Measurements from ENCODE around the gene LGALS1.

Gene LGALS1

DNA sequence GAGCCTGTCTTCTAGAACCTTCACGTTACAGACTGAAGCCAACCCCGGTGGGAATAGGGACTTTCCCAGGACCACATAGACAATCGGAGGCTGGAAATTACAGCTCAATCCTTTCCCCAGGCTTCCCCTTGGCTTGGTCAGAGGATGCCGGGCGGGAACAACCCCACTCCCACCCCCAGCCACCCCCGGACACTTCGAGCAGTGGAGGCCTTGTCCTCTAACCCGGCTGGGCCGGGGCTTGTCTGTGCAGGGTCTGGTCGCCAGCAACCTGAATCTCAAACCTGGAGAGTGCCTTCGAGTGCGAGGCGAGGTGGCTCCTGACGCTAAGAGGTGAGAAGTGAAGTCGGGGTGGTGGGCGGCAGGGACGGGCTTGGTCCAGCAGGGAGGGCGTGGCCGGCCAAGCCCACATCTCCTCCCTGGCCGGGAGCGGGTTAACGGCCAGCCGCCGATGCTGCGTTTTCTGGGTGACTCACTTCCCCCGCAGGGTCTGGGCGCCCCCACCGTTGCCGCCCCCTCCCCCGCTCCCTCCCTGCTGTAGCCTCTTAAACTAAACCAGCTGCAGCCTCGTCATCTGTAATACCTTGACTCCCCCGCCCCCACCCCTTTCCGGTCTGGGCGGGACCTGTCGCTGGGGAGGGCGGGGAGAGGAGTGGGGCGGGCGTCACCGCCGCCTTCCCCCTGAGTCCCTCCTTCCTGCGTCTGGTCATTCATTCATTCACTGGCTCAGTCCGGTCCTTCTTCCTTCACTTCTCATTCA is 1.5 kb downstream of the LGALS1 start:
- peak overlapping the region; percentile 80 for H3K4me3 Mint-ChIP-seq
- H3K27ac Mint-ChIP-seq, result peak overlapping the region; percentile 100
- peak; percentile 95 for DNase-seq
- no peaks in the 10 kb centered on the region for H3K27me3 Mint-ChIP-seq
- peaks cover 23% of the 10 kb centered on the region for H3K36me3 Mint-ChIP-seq
- H3K9me3 Mint-ChIP-seq, result no peaks in the 10 kb centered on the region
- CTCF ChIA-PET, result interaction anchor here (0.5 to 21.2 kb wide), 3 partner anchors 18 to 65 kb away, joined by 3 to 506 read pairs (median 3); partner anchors contain the start of gene SH3BP1
- H3K4me1 Mint-ChIP-seq, result peaks cover 64% of the 10 kb centered on the region

DNA sequence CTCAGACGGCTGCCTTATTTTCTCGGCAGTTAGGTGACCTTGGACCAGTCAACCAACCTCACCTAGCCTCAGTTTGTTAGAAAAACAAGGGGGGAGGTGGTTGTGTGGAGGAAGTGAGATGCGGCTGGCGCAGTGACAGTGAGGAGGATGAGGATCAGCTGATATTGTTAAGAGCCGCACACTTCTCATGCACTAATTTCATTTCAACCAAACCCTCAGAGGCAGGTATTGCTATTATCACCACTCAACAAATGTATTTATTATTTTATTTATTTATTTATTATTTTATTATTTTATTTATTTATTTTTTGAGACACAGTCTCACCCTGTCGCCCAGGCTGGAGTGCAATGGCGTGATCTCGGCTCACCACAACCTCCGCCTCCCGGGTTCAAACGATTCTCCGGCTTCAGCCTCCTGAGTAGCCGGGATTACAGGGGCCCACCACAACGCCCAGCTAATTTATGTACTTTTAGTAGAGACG is 2.1 kb downstream of the LGALS1 start:
- H3K27ac Mint-ChIP-seq, result peak overlapping the region; percentile 100
- no peaks in the 10 kb centered on the region for H3K27me3 Mint-ChIP-seq
- no peak for DNase-seq
- CTCF ChIA-PET, result interaction anchor here (0.5 to 21.2 kb wide), 4 partner anchors 18 to 71 kb away, joined by 3 to 506 read pairs (median 3); partner anchors contain the start of gene SH3BP1
- peak overlapping the region; percentile 80 for H3K4me3 Mint-ChIP-seq
- H3K36me3 Mint-ChIP-seq, result peaks cover 21% of the 10 kb centered on the region
- no peaks in the 10 kb centered on the region for H3K9me3 Mint-ChIP-seq
- H3K4me1 Mint-ChIP-seq, result peaks cover 58% of the 10 kb centered on the region

DNA sequence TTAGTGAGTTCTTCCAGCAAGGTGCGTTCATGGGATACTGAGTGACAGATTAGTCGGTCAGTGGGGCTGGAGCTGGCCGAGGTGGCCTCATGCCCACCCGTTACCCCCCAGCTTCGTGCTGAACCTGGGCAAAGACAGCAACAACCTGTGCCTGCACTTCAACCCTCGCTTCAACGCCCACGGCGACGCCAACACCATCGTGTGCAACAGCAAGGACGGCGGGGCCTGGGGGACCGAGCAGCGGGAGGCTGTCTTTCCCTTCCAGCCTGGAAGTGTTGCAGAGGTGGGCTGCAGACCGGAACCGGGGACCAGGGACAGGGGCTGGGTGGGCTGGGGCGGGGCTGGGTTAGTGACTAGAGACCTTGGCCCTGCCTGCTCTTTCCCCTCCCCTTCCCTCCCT is 2.9 kb downstream of the LGALS1 start:
- peak overlapping the region; percentile 100 for H3K27ac Mint-ChIP-seq
- peaks cover 51% of the 10 kb centered on the region for H3K4me1 Mint-ChIP-seq
- no peak for DNase-seq
- H3K36me3 Mint-ChIP-seq, result peaks cover 21% of the 10 kb centered on the region
- no peaks in the 10 kb centered on the region for H3K27me3 Mint-ChIP-seq
- H3K4me3 Mint-ChIP-seq, result no peak overlapping the region
- CTCF ChIA-PET, result interaction anchor here (0.6 to 21.2 kb wide), 3 partner anchors 10 to 72 kb away, joined by 3 to 506 read pairs (median 3); partner anchors contain the start of gene SH3BP1
- no peaks in the 10 kb centered on the region for H3K9me3 Mint-ChIP-seq

DNA sequence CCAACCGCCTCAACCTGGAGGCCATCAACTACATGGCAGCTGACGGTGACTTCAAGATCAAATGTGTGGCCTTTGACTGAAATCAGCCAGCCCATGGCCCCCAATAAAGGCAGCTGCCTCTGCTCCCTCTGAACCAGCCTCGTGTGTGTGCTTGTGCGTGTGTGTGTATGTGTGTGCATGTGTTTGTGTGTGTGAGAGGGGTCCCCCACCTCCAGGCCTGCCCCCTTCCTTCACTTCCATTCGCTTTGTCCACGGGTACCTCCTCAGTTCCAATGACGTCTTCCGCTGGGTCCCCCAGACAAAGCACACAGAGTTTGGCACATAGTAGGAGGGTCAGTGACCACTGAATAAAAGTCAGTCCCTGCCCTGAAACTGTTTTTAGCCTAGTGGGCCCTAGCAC is 4.2 kb downstream of the LGALS1 start:
- peak overlapping the region; percentile 69 for H3K27ac Mint-ChIP-seq
- no peaks in the 10 kb centered on the region for H3K27me3 Mint-ChIP-seq
- no peaks in the 10 kb centered on the region for H3K9me3 Mint-ChIP-seq
- H3K4me3 Mint-ChIP-seq, result no peak overlapping the region
- peaks cover 21% of the 10 kb centered on the region for H3K36me3 Mint-ChIP-seq
- CTCF ChIA-PET, result interaction anchor here (1.1 to 21.2 kb wide), 4 partner anchors 16 to 71 kb away, joined by 3 to 506 read pairs (median 51); partner anchors contain the start of genes GGA1, PDXP and SH3BP1
- no peak for DNase-seq
- peaks cover 39% of the 10 kb centered on the region for H3K4me1 Mint-ChIP-seq

DNA sequence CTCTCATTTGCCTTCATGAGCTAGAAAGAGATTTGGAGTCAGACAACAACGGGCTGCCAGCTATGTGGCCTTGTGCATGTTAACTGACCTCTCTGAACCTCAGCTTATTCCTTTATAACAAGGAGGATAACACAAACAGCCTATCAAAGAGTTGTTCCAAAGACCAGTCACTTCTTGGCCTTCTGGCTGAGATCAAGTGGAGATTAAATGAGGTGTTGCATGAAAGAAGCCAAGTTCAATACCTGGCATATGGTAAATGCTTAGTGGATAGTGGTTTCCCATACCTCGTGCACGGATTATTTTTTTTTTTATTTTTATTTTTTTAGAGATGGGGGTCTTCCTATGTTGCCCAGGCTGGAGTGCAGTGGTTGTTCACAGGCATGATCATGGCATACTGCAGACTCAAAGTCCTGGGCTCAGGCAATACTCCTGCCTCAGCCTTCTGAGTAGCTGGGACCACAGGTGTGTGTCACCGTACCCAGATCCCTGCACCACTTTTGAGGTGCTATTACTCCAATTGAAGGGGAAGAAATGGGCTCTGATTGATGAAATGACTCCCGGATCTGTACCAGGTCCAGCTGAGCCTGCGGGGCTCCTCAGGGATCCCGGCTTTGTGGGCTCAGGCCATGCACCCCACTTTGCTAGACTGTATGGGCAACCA is 4.9 kb downstream of the LGALS1 start:
- CTCF ChIA-PET, result interaction anchor here (1.1 to 21.2 kb wide), 8 partner anchors 11 to 71 kb away, joined by 3 to 506 read pairs (median 6); partner anchors contain the start of genes GGA1, PDXP and SH3BP1
- H3K36me3 Mint-ChIP-seq, result peaks cover 20% of the 10 kb centered on the region
- peaks cover 34% of the 10 kb centered on the region for H3K4me1 Mint-ChIP-seq
- H3K27me3 Mint-ChIP-seq, result no peaks in the 10 kb centered on the region
- H3K9me3 Mint-ChIP-seq, result no peaks in the 10 kb centered on the region
- peak overlapping the region; percentile 69 for H3K27ac Mint-ChIP-seq
- DNase-seq, result no peak
- no peak overlapping the region for H3K4me3 Mint-ChIP-seq

DNA sequence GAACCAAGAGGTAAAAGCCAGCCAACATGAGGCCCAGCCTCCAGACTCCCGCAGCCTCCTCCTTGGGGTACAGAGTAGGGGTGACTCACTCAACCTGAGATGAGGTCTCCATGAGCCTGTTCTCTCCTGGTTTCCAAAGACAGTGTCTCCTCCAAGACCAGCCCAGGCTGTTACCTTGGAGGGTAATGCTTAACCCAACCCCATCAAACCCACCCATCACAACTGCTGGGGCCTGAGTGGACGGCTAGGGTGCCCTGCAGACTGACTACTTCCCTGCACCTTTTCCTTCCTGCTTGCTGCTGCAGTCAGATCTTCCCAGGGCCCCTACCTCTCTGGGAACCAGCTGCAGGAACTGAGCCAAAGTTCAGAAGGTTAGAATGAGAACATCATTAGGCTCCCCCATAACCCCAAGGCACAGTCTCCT is 5.6 kb downstream of the LGALS1 start:
- Mint-ChIP-seq H3K9me3 (no peaks in the 10 kb centered on the region), H3K4me3 (no peak overlapping the region), H3K36me3 (peaks cover 18% of the 10 kb centered on the region), H3K4me1 (peaks cover 32% of the 10 kb centered on the region), H3K27ac (peak overlapping the region; percentile 81), H3K27me3 (no peaks in the 10 kb centered on the region)
- no peak for DNase-seq
- CTCF ChIA-PET, result interaction anchor here (1.2 to 21.2 kb wide), 10 partner anchors 9 to 72 kb away, joined by 3 to 506 read pairs (median 6); partner anchors contain the start of genes GGA1, PDXP and SH3BP1

DNA sequence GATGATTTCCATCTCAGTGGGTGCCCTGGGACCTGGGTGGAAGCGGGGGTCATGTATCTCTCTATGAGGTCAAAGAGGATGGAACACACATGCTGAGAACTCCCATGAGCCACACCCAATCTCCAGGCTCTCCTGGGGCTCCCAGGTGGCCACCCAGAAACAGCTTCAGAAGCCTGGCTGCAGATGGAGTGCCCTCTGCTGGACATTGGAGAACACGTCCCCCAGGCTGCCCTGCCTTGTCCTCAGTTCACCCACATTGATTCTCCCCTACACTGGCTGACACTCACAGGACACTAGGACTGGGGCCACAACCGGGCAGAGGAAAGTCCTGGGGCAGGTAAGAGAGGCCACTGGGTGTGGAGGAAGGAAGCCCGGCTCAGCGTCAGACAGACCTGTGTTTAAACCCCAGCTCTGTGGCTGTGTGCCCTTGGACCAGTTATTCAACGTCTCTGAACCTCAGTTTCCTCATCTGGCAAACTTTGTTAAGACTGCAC is 6.2 kb downstream of the LGALS1 start:
- H3K9me3 Mint-ChIP-seq, result no peaks in the 10 kb centered on the region
- peaks cover 32% of the 10 kb centered on the region for H3K4me1 Mint-ChIP-seq
- H3K27ac Mint-ChIP-seq, result peak overlapping the region; percentile 81
- H3K4me3 Mint-ChIP-seq, result no peak overlapping the region
- DNase-seq, result peak; percentile 84
- peaks cover 19% of the 10 kb centered on the region for H3K36me3 Mint-ChIP-seq
- H3K27me3 Mint-ChIP-seq, result no peaks in the 10 kb centered on the region
- CTCF ChIA-PET, result interaction anchor here (0.6 to 21.2 kb wide), 11 partner anchors 10 to 182 kb away, joined by 3 to 506 read pairs (median 6); partner anchors contain the start of genes GGA1, PDXP and SH3BP1

DNA sequence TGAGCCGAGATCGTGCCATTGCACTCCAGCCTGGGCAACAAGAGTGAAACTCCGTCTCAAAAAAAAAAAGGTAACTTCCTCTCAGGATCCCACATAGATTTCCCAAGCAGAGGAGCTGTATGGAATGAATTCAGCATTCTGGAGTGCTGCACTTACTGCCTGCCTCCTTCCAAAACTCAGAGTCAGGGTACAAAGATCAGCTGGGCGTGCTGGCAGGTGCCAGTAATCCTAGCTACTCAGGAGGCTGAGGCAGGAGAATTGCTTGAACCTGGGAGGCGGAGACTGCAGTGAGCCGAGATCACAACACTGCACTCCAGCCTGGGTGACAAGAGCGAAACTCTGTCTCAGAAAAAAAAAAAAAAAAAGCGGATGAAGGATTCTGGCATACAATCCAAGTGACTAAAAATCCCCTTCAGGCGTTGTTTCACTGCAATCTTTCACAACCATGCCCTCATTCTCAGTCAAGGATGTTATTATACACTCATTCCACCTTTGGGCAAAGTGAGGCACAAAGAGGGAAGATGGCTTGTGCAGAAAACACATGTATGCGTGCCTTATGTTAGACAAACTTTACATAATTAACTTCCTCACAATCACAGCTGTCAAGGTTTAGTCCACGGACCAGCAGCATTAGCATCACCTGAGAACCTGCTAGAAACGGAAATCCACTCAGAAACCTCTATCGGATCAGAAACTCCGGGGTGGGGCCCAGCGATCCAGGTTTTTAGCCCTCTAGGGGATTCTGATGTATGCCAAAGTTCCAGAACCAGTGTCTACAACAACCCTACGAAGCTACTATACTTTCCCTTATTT is 9.6 kb downstream of the LGALS1 start:
- H3K27ac Mint-ChIP-seq, result no peak overlapping the region

DNA sequence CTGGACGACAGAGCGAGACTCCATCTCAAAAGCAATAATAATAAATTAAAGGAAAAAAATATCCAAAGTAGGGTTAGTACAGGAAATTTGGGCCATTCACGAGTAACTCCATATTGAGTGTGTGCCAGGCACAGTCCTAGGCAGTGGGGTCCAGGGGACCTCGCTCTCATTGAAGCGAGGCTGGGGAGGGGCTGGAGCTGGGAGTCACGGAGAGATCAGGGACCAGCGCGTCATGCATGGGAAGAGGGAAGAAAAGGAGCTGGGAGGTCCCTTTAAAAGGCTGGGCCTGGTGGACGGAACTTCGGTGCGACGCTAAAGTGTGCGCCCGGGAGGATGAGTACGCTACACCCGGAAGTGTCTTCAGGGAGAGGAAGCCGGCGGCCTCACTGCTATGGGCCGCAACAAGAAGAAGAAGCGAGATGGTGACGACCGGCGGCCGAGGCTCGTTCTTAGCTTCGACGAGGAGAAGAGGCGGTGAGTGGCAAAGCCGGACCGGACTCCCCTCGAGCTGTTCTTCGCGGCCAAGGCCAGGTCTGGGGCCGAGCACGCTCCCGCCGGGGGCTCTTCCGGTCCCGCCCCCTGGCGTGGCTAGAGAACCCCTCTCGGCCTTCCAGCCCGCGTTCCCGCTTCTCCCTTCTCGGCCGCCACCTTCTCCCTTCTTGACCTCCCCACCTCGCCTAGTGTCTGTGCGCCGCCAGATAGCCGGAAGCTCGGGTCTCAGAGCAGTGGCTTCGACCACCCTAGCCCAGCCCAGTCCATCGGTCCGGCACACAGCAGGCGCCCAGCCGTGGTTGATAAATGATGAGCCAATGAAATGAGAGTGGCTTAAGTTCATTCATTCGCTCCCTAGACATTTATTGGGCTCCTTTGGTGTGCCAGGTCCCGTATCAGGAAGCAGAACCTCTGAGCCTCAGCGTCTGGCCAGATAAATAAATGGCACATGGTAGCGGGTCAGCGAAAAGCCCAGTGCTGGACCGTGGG is 10.9 kb downstream of the LGALS1 start, which contains the start of gene NOL12:
NOL12 (plus strand) TSS at position 342 of the 981 bp plus-strand sequence; CDS start at position 392, 50 bp downstream.
- Mint-ChIP-seq H3K4me1 (peaks cover 32% of the 10 kb centered on the region), H3K27me3 (no peaks in the 10 kb centered on the region), H3K9me3 (no peaks in the 10 kb centered on the region), H3K4me3 (peak within 1 kb of the TSS; percentile 92), H3K36me3 (peaks cover 27% of the 10 kb centered on the region), H3K27ac (peak within 1 kb of the TSS; percentile 90)
- CTCF ChIA-PET, result interaction anchor here (0.7 to 21.2 kb wide), 3 partner anchors 9 to 94 kb away, joined by 3 to 506 read pairs (median 3); partner anchors contain the start of gene SH3BP1
- peak; percentile 83 for DNase-seq

More for the DNA sequence above, 9.6 kb downstream of the LGALS1 start:
- Mint-ChIP-seq H3K4me3 (no peak overlapping the region), H3K36me3 (peaks cover 23% of the 10 kb centered on the region), H3K4me1 (peaks cover 36% of the 10 kb centered on the region), H3K27me3 (no peaks in the 10 kb centered on the region), H3K9me3 (no peaks in the 10 kb centered on the region)
- DNase-seq, result no peak
- CTCF ChIA-PET, result interaction anchor here (0.6 to 21.2 kb wide), 3 partner anchors 52 to 1065 kb away, joined by 4 to 506 read pairs (median 48); partner anchors contain the start of genes GGA1 and SH3BP1

DNA sequence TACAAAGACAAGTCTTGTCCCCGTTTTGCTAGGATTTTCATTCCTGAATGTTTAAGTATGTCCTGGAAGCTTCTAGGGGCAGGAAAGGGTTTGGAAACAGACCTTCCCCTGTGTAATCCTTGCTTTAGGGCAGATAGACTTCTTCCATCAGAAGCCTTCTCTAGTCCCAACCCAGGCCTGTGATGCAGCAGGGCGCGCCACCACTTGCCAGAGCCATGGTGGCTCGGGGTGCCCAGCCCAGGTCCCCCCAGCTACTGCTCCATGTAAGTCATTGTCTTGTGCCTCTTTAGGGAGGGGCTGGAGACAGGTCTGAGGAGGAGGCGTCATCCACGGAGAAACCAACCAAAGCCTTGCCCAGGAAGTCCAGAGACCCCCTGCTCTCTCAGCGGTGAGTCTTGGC is 15.0 kb downstream of the LGALS1 start:
- Mint-ChIP-seq H3K27ac (no peak overlapping the region), H3K9me3 (no peaks in the 10 kb centered on the region), H3K27me3 (no peaks in the 10 kb centered on the region), H3K4me1 (peaks cover 26% of the 10 kb centered on the region), H3K36me3 (peaks cover 38% of the 10 kb centered on the region), H3K4me3 (no peak overlapping the region)
- CTCF ChIA-PET, result no interaction called here
- no peak for DNase-seq

DNA sequence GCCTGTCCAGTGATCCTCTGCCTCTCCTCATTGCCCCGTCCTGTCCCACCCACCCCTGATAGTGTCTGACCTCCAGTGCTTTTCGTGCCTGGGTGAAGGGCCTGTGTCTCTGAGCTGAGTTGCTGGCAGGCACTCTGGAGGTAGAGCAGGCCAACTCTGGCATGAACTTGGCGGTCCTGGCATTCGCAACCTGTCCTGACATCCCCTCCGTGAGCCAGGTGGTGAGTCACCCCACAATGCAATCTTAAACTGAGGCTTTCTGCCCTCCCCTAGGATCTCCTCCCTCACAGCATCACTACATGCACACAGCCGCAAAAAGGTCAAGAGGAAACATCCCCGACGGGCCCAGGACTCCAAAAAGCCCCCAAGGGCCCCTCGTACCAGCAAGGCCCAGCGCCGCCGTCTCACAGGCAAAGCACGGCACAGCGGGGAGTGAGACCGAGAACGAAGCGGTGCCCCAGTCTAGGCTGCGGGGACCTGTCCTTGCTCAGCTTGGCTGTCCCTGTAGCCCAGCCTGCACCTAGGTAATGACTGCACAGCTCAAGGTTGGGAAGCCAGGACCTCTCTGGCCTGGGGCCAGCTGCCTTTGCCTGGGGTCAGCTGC is 15.6 kb downstream of the LGALS1 start:
- Mint-ChIP-seq H3K36me3 (peaks cover 40% of the 10 kb centered on the region), H3K9me3 (no peaks in the 10 kb centered on the region), H3K4me3 (no peak overlapping the region), H3K27me3 (no peaks in the 10 kb centered on the region), H3K4me1 (peaks cover 24% of the 10 kb centered on the region), H3K27ac (no peak overlapping the region)
- DNase-seq, result no peak
- CTCF ChIA-PET, result interaction anchor here (1.3 to 1.8 kb wide), 2 partner anchors 10 to 48 kb away, joined by 5 to 6 read pairs; no protein-coding TSS in a partner anchor

All from activated naive CD4-positive, alpha-beta T cell treated with anti-CD3 and anti-CD28 coated beads, Interleukin-2, amount 10 ng/mL, durations not matched to agents 7 days and 5 days (primary cell).